Activated CD4-positive, alpha-beta T cell treated with anti-CD3 and anti-CD28 coated beads for 24 hours (primary cell): Measurements from ENCODE around the gene ZNF322.

Experiments
- DNase-seq, 2 donors: peaks; one replicate each; pipeline ENCODE4 v3.0.0-alpha.2; 2020; ENCODE audit warnings: low read depth in 2 of 2

Gene ZNF322

DNA sequence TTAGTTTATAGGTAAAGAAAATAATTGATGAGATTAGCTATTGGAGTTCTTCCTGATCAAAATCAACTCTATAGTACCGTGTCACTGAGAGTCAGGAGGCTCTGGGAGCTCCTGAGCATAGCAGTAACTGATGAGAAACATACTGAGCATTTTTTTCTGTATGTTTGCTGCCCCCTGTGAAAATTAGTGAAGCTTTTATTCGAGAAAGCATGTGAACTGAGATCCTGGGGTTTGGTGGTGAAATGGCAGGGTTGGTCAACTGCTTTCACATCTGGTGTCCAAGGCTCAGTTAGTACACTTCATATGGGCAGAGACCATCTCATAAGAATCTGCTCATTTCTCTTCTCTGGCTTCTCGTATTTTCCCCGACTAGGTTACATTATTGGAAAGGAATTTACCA is 66.9 kb downstream of the ZNF322 start:
- no peak for DNase-seq

GRCh38 chr6:26588965-26589364 is 70.6 kb downstream of the ZNF322 start:
- DNase-seq = no peak
